ENCODE data around the gene MYO1E.
"Not testable (repeated sequence)": the region's sequence is repeated elsewhere in the genome, so short reads cannot be mapped to it uniquely, and the experiment has no call there.

Gene MYO1E

GRCh38 chr15:59131969-59132562 lies 240.6 kb downstream of the MYO1E start:
- peaks cover 91% of the 10 kb centered on the region for H3K36me3 Mint-ChIP-seq (ENCODE audit: low read depth)
- no peaks in the 10 kb centered on the region for H3K27me3 Mint-ChIP-seq (ENCODE audit: low read depth)
- no peaks in the 10 kb centered on the region for H3K4me1 Mint-ChIP-seq
- TF ChIP-seq, protein P1, sequence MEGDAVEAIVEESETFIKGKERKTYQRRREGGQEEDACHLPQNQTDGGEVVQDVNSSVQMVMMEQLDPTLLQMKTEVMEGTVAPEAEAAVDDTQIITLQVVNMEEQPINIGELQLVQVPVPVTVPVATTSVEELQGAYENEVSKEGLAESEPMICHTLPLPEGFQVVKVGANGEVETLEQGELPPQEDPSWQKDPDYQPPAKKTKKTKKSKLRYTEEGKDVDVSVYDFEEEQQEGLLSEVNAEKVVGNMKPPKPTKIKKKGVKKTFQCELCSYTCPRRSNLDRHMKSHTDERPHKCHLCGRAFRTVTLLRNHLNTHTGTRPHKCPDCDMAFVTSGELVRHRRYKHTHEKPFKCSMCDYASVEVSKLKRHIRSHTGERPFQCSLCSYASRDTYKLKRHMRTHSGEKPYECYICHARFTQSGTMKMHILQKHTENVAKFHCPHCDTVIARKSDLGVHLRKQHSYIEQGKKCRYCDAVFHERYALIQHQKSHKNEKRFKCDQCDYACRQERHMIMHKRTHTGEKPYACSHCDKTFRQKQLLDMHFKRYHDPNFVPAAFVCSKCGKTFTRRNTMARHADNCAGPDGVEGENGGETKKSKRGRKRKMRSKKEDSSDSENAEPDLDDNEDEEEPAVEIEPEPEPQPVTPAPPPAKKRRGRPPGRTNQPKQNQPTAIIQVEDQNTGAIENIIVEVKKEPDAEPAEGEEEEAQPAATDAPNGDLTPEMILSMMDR (IDR thresholded peaks at IDR 0.05; ENCODE audit: unreplicated experiment in 3 of 3) = no peak
- H3K9me3 Mint-ChIP-seq = peaks cover 36% of the 10 kb centered on the region
- no peak overlapping the region for H3K4me3 Mint-ChIP-seq
- no peak overlapping the region for H3K27ac Mint-ChIP-seq

- Mint-ChIP-seq H3K27me3 (ENCODE audit: low read depth) (no peaks in the 10 kb centered on the region), H3K9me3 (peaks cover 37% of the 10 kb centered on the region), H3K27ac (no peak overlapping the region), H3K36me3 (ENCODE audit: low read depth) (peaks cover 93% of the 10 kb centered on the region), H3K4me3 (no peak overlapping the region), H3K4me1 (no peaks in the 10 kb centered on the region)
- TF ChIP-seq, protein P1 (IDR thresholded peaks at IDR 0.05; ENCODE audit: unreplicated experiment in 3 of 3) = no peak
These were observed 241.2 kb downstream of the MYO1E start for GRCh38 chr15:59131456-59131855.

- not testable (repeated sequence) for H3K27me3 Mint-ChIP-seq (ENCODE audit: low read depth); H3K4me3 Mint-ChIP-seq; H3K4me1 Mint-ChIP-seq; H3K27ac Mint-ChIP-seq
- Mint-ChIP-seq H3K9me3 (peaks cover 37% of the 10 kb centered on the region), H3K36me3 (ENCODE audit: low read depth) (peaks cover 96% of the 10 kb centered on the region)
These were observed 245.4 kb downstream of the MYO1E start for GRCh38 chr15:59127255-59127654.

DNA sequence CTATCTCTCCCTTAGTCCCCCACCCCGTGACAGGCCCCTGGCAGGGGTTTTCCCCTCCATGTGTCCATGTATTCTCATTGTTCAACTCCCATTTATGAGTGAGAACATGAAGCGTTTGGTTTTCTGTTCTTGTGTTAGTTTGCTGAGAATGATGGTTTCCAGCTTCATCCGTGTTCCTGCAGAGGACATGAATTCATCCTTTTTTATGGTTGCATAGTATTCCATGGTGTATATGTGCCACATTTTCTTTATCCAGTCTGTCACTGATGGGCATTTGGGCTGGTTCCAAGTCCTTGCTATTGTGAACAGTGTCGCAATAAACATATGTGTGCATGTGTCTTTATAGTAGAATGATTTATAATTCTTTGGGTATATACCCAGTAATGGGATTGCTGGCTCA lies 247.0 kb downstream of the MYO1E start:
- not testable (repeated sequence) for H3K4me1 Mint-ChIP-seq; H3K4me3 Mint-ChIP-seq; H3K27me3 Mint-ChIP-seq (ENCODE audit: low read depth); H3K27ac Mint-ChIP-seq
- H3K9me3 Mint-ChIP-seq = peaks cover 33% of the 10 kb centered on the region
- peaks cover 86% of the 10 kb centered on the region for H3K36me3 Mint-ChIP-seq (ENCODE audit: low read depth)

DNA sequence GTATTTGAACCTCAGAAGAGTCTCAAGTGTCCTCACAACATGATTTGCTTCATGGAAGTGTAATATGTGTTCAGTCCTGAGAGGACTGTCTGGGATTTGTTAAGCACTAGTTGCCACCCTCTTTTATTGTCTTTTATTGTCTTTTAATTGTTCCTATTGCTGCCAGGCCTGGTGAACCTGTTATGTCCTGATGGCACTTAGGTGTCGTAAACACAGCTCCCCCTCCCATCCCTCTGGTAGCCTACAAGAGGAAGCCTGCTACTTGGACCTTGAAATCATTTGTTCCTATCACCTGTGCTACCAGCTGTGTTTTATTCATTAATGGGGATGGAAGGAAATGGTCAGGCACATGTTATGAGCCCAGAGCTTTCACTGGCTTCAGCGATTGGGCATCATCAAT lies 248.4 kb downstream of the MYO1E start:
- H3K4me1 Mint-ChIP-seq = no peaks in the 10 kb centered on the region
- H3K27ac Mint-ChIP-seq = no peak overlapping the region
- no peak overlapping the region for H3K4me3 Mint-ChIP-seq
- H3K36me3 Mint-ChIP-seq (ENCODE audit: low read depth) = peaks cover 79% of the 10 kb centered on the region
- no peaks in the 10 kb centered on the region for H3K27me3 Mint-ChIP-seq (ENCODE audit: low read depth)
- TF ChIP-seq, protein P1 (IDR thresholded peaks at IDR 0.05; ENCODE audit: unreplicated experiment in 3 of 3) = no peak
- peaks cover 21% of the 10 kb centered on the region for H3K9me3 Mint-ChIP-seq

DNA sequence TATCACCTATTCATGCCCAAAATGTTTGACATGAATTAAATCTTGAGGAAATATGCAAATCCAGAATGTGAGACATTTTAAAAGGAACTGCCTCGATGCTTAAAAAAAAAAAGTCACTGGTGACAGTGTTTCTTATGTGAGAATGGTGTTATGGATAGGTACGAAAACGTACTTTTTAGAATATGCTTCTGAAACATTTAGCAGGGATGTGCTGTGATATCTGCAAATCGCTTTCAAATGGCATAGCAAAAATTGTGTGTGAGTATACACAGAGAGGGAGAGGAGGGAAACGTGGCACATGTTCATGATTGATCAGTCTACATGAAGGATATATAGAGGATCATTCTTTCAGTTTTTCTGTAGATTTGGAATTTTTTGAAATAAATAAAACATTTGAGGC lies 251.7 kb downstream of the MYO1E start:
- TF ChIP-seq, protein P1 (IDR thresholded peaks at IDR 0.05; ENCODE audit: unreplicated experiment in 3 of 3) = no peak

DNA sequence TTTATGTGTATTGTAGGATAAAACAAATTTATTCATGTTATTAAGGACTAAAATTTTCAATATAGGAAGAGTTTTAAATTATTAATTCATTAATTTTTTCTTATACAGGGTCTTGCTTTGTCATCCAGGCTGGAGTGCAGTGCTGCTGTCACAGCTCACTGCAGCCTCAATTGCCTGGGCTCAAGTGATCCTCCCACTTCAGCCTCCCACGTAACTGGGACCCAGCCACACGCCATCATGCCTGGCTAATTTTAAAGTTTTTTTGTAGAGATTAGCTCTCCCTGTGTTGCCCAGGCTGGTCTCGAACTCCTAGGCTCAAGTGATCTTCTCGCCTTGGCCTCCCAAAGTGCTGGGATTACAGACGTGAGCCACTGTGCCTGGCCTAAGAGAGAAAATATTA lies 253.0 kb downstream of the MYO1E start:
- Mint-ChIP-seq H3K27ac (no peak overlapping the region), H3K9me3 (no peaks in the 10 kb centered on the region), H3K4me3 (no peak overlapping the region), H3K27me3 (ENCODE audit: low read depth) (no peaks in the 10 kb centered on the region), H3K36me3 (ENCODE audit: low read depth) (peaks cover 71% of the 10 kb centered on the region), H3K4me1 (no peaks in the 10 kb centered on the region)
- TF ChIP-seq, protein P1 (IDR thresholded peaks at IDR 0.05; ENCODE audit: unreplicated experiment in 3 of 3) = no peak

More for the DNA sequence above, 251.7 kb downstream of the MYO1E start:
- H3K4me3 Mint-ChIP-seq = no peak overlapping the region
- no peak overlapping the region for H3K27ac Mint-ChIP-seq
- H3K9me3 Mint-ChIP-seq = no peaks in the 10 kb centered on the region
- H3K27me3 Mint-ChIP-seq (ENCODE audit: low read depth) = no peaks in the 10 kb centered on the region
- H3K4me1 Mint-ChIP-seq = no peaks in the 10 kb centered on the region
- H3K36me3 Mint-ChIP-seq (ENCODE audit: low read depth) = peaks cover 73% of the 10 kb centered on the region

Measured in nephron (organoid).